Inflammatory macrophage treated with lipopolysaccharide for 4 hours (primary cell): ENCODE data around the gene SNUPN.
"Not testable (repeated sequence)": the region's sequence is repeated elsewhere in the genome, so short reads cannot be mapped to it uniquely, and the experiment has no call there.

ENCODE experiments used
- DNase-seq: peaks from one replicate; pipeline ENCODE4 v3.0.0-alpha.2; 2020

Gene SNUPN

GRCh38 chr15:75578173-75578947 is 47.2 kb downstream of the SNUPN start:
- DNase-seq: peak; percentile 57

GRCh38 chr15:75577401-75578172 is 47.9 kb downstream of the SNUPN start:
- DNase-seq: peak; percentile 53

- no peak for DNase-seq
These were observed 51.7 kb downstream of the SNUPN start for GRCh38 chr15:75573648-75574384.

GRCh38 chr15:75570126-75570845 is 55.2 kb downstream of the SNUPN start:
- peak; percentile 76 for DNase-seq

DNA sequence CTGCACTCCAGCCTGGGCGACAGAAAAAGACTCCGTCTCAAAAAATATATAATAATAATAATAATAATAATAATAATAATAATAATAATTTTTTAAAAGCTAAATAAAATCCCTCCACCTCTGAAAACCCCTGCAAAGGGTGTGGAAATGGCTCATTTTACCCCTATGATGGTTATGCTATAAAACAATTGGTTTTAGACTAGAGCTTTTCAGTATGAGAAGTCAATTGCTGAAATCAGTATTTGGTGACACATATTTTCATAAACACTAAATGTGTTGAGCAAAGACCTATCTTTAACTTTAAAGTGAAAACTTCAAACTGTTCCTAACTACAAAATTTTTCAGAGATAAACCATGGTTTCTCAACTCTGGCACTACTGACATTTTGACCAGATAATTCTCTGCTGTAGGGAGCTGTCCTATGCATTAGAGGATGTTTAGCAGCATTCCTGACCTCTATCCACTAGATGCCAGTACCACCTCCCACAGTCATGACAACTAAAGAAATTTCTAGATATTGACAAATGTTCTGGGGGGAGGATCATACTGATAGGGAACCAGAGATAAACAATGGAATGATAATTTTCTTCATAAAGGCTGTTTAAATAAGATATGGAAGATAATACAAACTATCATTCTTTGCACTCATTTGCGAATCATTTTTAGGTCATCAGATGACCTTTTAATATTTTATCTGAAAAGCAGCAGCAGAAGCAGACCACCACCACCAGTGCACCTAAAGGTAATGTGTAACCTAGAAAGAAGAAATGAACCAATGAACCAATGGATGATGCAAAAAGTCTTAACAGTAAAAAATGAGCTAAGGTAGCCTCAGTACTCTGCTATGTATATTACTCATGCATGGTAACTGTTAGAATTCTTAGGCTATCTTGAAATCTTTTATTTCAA is 60.2 kb downstream of the SNUPN start:
- no peak for DNase-seq

GRCh38 chr15:75561888-75562287 is 63.6 kb downstream of the SNUPN start:
- no peak for DNase-seq

DNA sequence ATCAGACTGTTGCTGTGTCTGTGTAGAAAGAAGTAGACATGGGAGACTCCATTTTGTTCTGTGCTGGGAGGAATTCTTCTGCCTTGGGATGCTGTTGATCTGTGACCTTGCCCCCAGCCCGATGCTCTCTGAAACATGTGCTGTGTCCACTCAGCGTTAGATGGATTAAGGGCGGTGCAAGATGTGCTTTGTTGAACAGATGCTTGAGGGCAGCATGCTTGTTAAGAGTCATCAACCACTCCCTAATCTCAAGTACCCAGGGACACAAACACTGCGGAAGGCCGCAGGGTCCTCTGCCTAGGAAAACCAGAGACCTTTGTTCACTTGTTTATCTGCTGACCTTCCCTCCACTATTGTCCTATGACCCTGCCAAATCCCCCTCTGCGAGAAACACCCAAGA is 66.2 kb downstream of the SNUPN start:
- not testable (repeated sequence) for DNase-seq

DNA sequence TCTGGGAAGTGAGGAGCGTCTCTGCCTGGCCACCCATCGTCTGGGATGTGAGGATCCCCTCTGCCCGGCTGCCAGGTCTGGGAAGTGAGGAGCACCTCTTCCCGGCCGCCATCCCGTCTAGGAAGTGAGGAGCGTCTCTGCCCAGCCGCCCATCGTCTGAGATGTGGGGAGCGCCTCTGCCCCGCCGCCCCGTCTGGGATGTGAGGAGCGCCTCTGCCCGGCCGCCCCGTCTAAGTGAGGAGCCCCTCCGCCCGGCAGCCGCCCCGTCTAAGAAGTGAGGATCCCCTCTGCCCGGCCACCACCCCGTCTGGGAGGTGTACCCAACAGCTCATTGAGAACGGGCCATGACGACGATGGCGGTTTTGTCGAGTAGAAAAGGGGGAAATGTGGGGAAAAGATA is 66.6 kb downstream of the SNUPN start:
- DNase-seq: not testable (repeated sequence)

DNA sequence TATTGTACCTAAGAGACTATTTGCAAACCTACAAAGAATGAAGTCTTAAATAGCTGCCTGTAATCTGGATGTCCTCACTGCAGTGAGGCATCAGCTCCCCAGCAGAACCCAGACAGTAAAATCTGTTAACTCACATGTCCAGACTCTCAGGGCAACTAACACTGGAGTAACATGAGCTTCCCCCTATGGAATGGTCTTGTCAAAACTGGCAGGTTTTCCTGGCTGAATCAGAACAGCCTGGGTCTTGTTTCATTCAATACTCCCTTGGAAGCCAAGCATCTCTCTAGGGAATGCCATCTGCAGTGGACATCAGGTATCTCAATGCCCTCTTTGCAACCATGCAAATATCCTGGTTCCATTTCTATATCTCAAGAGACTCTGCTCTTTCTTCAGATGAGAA is 70.8 kb downstream of the SNUPN start:
- no peak for DNase-seq

DNA sequence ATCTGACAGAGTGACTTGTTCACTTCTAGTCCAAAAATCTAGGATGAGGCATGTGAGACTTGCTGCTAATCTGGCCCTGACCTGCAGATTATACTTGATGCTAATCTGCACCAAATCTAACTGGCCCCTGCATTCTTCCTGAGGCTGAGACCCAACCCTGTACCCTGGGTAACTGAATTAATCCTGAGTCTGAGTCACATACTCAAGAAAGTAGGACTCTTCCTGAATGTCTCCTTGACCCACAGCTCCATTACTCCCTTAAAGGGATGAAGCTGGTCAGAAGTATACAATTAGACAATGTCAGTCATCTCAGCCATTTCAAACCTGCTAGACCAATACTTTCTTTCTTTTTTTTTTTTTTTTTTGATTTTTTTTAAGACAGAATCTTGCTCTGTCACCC is 71.9 kb downstream of the SNUPN start:
- no peak for DNase-seq

DNA sequence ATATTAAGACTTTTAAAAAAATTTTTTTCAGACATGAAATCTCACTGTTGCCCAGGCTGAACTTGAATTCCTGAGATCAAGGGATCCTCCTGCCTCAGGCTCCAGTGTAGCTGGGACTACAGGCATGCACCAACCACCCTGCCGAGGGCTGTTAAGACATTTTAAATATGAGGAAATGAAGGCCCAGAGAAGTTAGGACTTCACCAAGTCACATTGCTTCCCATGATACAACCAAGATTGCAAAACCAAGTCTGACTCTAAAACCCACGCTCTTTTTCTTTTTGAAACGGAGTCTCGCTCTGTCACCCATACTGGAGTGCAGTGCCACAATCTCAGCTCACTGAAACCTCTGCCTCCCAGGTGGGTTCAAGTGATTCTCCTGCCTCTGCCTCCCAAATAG is 74.4 kb downstream of the SNUPN start:
- peak; percentile 96 for DNase-seq
